CD4-positive, CD25-positive, alpha-beta regulatory T cell (primary cell): ENCODE data around the gene CORO1A. TPM values are rescaled to one million over a fixed set of nuclear protein-coding genes. Genes with fewer than 3 reads are reported as not detected.
"Not testable (repeated sequence)": the region's sequence is repeated elsewhere in the genome, so short reads cannot be mapped to it uniquely, and the experiment has no call there.

ENCODE experiments used
- ATAC-seq, 2 donors: fragments of 150-1000 bp; cut with Tn5 transposase; one replicate each; pipeline ENCODE4 v1.10.0; 2021; ENCODE audit warnings: low read depth in 2 of 2, moderate number of reproducible peaks in 2 of 2, moderate library complexity in 1 of 2
- DNase-seq, 3 donors: peaks; one replicate each; pipeline versions ENCODE4 v3.0.0 to v3.0.0-alpha.2; 2012 to 2022; ENCODE audit warnings: mixed read lengths in 1 of 3
- H3K27ac ChIP-seq: one replicate; pipeline ENCODE4 v1.7.0; 2013; ENCODE audit warnings: mild to moderate bottlenecking, low read length; ENCODE audit not compliant: insufficient read depth, poor library complexity, severe bottlenecking
- H3K27me3 ChIP-seq: one replicate; pipeline ENCODE4 v1.7.0; 2013; ENCODE audit warnings: low read length; ENCODE audit not compliant: control insufficient read depth, insufficient read depth
- H3K36me3 ChIP-seq: one replicate; pipeline ENCODE4 v1.7.0; 2013; ENCODE audit warnings: mild to moderate bottlenecking, low read length, moderate library complexity; ENCODE audit not compliant: control insufficient read depth, insufficient read depth
- H3K4me1 ChIP-seq: 2 replicates; pipeline ENCODE4 v1.7.0; 2013; ENCODE audit warnings: mild to moderate bottlenecking, low read length; ENCODE audit not compliant: insufficient read depth, control insufficient read depth, poor library complexity, severe bottlenecking
- H3K4me3 ChIP-seq: one replicate; pipeline ENCODE4 v1.7.0; 2013; ENCODE audit warnings: low read depth, mild to moderate bottlenecking, low read length, moderate library complexity
- H3K9me3 ChIP-seq, 2 experiments: 1 replicate in 1 of 2; 2 replicates in 1 of 2; pipeline ENCODE4 v1.7.0; 2013; ENCODE audit warnings: low read length in 2 of 2, mild to moderate bottlenecking in 1 of 2, moderate library complexity in 1 of 2; ENCODE audit not compliant: control insufficient read depth in 2 of 2
- H3K27ac Mint-ChIP-seq, 3 donors: one replicate each; pipeline ENCODE4 v1.8.0; 2020 to 2022; ENCODE audit warnings: mild to moderate bottlenecking in 3 of 3, mixed read lengths in 3 of 3, moderate library complexity in 2 of 3
- H3K27me3 Mint-ChIP-seq: one replicate; pipeline ENCODE4 v1.8.0; 2022; ENCODE audit warnings: mild to moderate bottlenecking, mixed read lengths
- H3K36me3 Mint-ChIP-seq: one replicate; pipeline ENCODE4 v1.8.0; 2020; ENCODE audit warnings: mixed read lengths
- H3K4me1 Mint-ChIP-seq, 4 donors: one replicate each; pipeline ENCODE4 v1.8.0; 2020 to 2022; ENCODE audit warnings: mixed read lengths in 4 of 4, mild to moderate bottlenecking in 1 of 4
- H3K4me3 Mint-ChIP-seq, 4 donors: one replicate each; pipeline ENCODE4 v1.8.0; 2020 to 2022; ENCODE audit warnings: mild to moderate bottlenecking in 4 of 4, mixed read lengths in 4 of 4, moderate library complexity in 3 of 4
- H3K9me3 Mint-ChIP-seq, 7 donors: one replicate each; pipeline ENCODE4 v1.8.0; 2020 to 2022; ENCODE audit warnings: mixed read lengths in 7 of 7, mild to moderate bottlenecking in 3 of 7, moderate library complexity in 2 of 7
- polyA plus RNA-seq, 4 donors: library from polyadenylated mRNA; unstranded; fragments of 300-500 nt; fragmentation: Illumina TruSeq; gene quantifications; one replicate each; pipeline ENCODE4 v1.2.3, GENCODE V29; 2021
- total RNA-seq: library from RNA; stranded (reverse); gene quantifications from one replicate; pipeline ENCODE4 v1.2.3, GENCODE V29; 2022

Gene CORO1A
- total and polyA plus RNA-seq, 5 donors from 2014 or later, result 850 to 1,770 (median 1,409) TPM

GRCh38 chr16:30193615-30194014 lies 10.2 kb downstream of the CORO1A start, which contains the start of the genes BOLA2B and SLX1A:
BOLA2B (minus strand) TSS chr16:30193666; CDS start chr16:30193595, 71 bp downstream.
SLX1A (plus strand) TSS chr16:30193875; CDS start chr16:30194085, 210 bp downstream.
- H3K4me1 ChIP-seq, H3K27ac ChIP-seq, H3K36me3 Mint-ChIP-seq, H3K4me3 Mint-ChIP-seq, H3K4me1 Mint-ChIP-seq, H3K9me3 ChIP-seq, H3K27ac Mint-ChIP-seq, DNase-seq, H3K36me3 ChIP-seq, H3K4me3 ChIP-seq, H3K27me3 Mint-ChIP-seq, H3K27me3 ChIP-seq, H3K9me3 Mint-ChIP-seq: not testable (repeated sequence)
- ATAC-seq, result peak; percentile 88 to 91

GRCh38 chr16:30194172-30194925 lies 10.9 kb downstream of the CORO1A start:
- H3K36me3 Mint-ChIP-seq, H3K9me3 Mint-ChIP-seq: not testable (repeated sequence)

GRCh38 chr16:30197001-30197400 lies 13.6 kb downstream of the CORO1A start:
- not testable (repeated sequence) for H3K36me3 Mint-ChIP-seq, DNase-seq, H3K4me3 Mint-ChIP-seq, H3K27me3 ChIP-seq, H3K4me3 ChIP-seq, H3K9me3 ChIP-seq, H3K36me3 ChIP-seq, H3K4me1 Mint-ChIP-seq, ATAC-seq, H3K27me3 Mint-ChIP-seq, H3K9me3 Mint-ChIP-seq, H3K4me1 ChIP-seq, H3K27ac ChIP-seq, H3K27ac Mint-ChIP-seq

More at GRCh38 chr16:30194172-30194925, 10.9 kb downstream of the CORO1A start:
- H3K4me3 Mint-ChIP-seq, H3K27ac ChIP-seq, H3K4me1 Mint-ChIP-seq, H3K27me3 Mint-ChIP-seq, H3K4me1 ChIP-seq, H3K27ac Mint-ChIP-seq, H3K4me3 ChIP-seq, H3K36me3 ChIP-seq, H3K9me3 ChIP-seq, H3K27me3 ChIP-seq: not testable (repeated sequence)
- peak; percentile 70 to 72 for ATAC-seq
- peak in 1 of 3 donors; percentile 13 for DNase-seq

DNA sequence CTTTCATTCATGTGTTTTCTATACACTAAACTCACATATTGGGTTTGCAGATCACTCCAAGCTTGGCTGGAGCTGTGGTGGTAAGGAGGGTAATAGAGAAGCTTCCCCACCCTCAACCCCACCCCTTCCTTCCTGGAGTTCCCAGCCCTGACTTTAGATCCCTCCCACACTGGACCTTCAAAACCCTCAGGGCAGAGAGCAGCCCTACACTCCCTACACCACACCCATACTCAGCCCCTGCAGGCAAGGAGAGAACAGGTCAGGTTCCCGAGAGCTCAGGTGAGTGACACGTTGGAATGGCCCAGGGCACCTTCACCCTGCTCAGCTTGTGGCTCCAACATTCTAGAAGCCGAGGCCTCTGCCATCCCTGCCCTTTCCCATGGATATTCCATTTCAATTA lies 15.6 kb downstream of the CORO1A start, which contains the start of gene SULT1A3:
Gene SULT1A3, plus strand, starts transcription at position 207 of the 400 bp plus-strand sequence. CDS start 1,474 bp downstream, outside the sequence.
- H3K4me1 Mint-ChIP-seq, H3K27ac Mint-ChIP-seq, H3K27me3 Mint-ChIP-seq, H3K27ac ChIP-seq, H3K4me3 ChIP-seq, ATAC-seq, H3K9me3 Mint-ChIP-seq, H3K27me3 ChIP-seq, DNase-seq, H3K36me3 ChIP-seq, H3K9me3 ChIP-seq, H3K4me1 ChIP-seq, H3K4me3 Mint-ChIP-seq, H3K36me3 Mint-ChIP-seq: not testable (repeated sequence)

GRCh38 chr16:30199608-30200343 lies 16.4 kb downstream of the CORO1A start:
- not testable (repeated sequence) for H3K36me3 Mint-ChIP-seq, H3K9me3 ChIP-seq, H3K27ac Mint-ChIP-seq, H3K36me3 ChIP-seq, DNase-seq, H3K27me3 Mint-ChIP-seq, H3K4me3 Mint-ChIP-seq, ATAC-seq, H3K27ac ChIP-seq, H3K27me3 ChIP-seq, H3K4me3 ChIP-seq, H3K9me3 Mint-ChIP-seq, H3K4me1 Mint-ChIP-seq, H3K4me1 ChIP-seq

DNA sequence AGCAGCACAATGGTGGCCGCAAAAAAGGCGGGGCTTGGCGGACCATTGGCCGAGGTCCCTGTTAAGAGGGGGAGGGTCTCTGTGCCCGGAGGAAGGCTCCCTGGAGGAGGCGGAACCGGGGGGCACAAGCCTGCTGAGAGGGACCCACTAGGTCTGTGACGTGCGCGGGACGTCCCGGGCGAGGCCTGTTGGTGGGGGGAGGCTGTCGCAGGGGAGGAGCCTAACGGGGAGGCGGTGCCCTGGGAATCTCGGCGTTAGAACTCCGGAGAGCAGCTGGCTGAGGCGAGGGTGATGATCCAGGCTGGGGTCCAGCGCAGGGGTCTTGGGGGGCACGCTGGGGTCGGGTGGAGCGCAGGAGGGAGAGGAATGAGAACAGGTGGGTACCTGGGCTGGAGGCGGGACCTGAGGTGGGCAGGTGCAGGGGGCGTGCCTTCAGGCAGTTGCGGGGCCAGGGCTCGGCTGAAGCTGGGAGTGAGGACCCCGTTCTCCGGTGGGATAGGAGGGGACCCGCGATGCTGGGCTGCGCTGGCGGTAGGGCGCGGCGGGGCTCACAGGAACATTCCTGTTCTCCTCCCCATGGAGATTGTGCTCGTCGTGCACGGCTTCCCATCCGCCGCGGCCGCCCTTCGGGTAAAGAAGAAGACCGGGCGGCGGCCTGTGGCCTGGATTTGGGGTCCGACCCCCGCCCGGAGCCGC lies 22.3 kb downstream of the CORO1A start:
- H3K27me3 Mint-ChIP-seq, DNase-seq: not testable (repeated sequence)
- ATAC-seq, result peak; percentile 41 to 54

DNA sequence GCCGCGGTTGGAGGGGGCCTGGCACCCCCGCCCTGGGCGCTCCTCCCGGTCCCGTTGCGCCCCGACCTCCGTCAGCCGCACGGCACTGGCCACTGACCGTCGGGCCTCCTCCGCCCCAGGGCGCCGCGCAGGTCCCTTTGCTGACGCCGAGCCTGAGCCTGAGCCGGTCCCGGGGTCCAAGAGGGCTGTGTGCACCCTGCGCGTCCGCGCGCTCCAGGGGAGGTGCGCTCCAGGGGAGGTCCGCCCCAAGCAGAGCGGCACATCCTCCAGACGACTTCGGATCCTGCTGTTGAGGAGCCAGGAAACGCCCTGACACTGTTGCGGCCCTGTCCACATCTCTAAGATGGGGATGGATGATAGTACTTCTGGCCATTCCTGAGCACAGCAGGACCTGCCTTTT lies 22.9 kb downstream of the CORO1A start:
- not testable (repeated sequence) for H3K36me3 ChIP-seq, H3K27me3 Mint-ChIP-seq, H3K36me3 Mint-ChIP-seq, H3K27me3 ChIP-seq, H3K4me3 Mint-ChIP-seq, H3K4me1 ChIP-seq, H3K27ac ChIP-seq, H3K27ac Mint-ChIP-seq, H3K4me1 Mint-ChIP-seq, DNase-seq, H3K9me3 ChIP-seq, H3K4me3 ChIP-seq, H3K9me3 Mint-ChIP-seq
- peak; percentile 47 to 55 for ATAC-seq

More for the DNA sequence above, 22.3 kb downstream of the CORO1A start:
- H3K4me3 Mint-ChIP-seq, H3K4me1 ChIP-seq, H3K9me3 ChIP-seq, H3K27me3 ChIP-seq, H3K4me1 Mint-ChIP-seq, H3K27ac Mint-ChIP-seq, H3K4me3 ChIP-seq, H3K36me3 Mint-ChIP-seq, H3K36me3 ChIP-seq, H3K9me3 Mint-ChIP-seq, H3K27ac ChIP-seq: not testable (repeated sequence)
